GM23248 (cell line): Measurements from ENCODE around the gene BAZ2B.

Experiments
- EZH2 ChIP-seq: fragments of 200-600 bp; sonication (generic); IDR thresholded peaks from 2 replicates; pipeline ENCODE4 v1.6.1; 2018; ENCODE audit warnings: antibody characterized with exemption, mild to moderate bottlenecking; ENCODE audit not compliant: insufficient read depth, poor library complexity, severe bottlenecking
- EZH2phosphoT487 ChIP-seq: fragments of 200-600 bp; sonication (generic); IDR thresholded peaks from 2 replicates; pipeline ENCODE4 v1.6.1; 2018; ENCODE audit warnings: antibody characterized with exemption, moderate library complexity, mild to moderate bottlenecking, low read depth; ENCODE audit not compliant: insufficient read depth

DNA sequence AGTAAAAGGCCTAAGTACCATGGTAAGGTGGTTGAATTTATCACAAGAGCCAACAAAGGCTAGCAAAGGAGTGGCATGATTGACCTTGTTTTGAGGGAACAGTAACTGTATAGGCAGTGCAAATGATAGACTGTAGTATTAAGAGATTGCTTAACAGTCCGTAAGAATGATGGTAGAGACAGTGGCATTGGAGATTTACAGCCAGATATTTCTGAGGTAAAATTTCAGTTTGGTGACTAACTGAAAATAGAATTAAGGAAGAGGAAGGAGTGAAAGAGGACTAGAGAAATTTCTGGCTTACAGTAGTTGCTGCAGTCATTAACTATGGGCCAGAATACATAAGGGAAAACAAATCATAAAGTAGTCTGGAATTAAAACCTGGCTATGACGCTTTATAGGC is 4.4 kb upstream of the BAZ2B start:
- TF ChIP-seq EZH2 = no peak
- no peak for TF ChIP-seq EZH2phosphoT487
